ENCODE measurements around the gene FBXO21.
A peak's percentile ranks its signal among the peaks of the same experiment; 100 is the strongest.

Gene FBXO21

GRCh38 chr12:117162633-117163032 lies 27.6 kb downstream of the FBXO21 start:
- DNase-seq: no peak

GRCh38 chr12:117162167-117162539 lies 28.1 kb downstream of the FBXO21 start:
- DNase-seq: no peak

- no peak for DNase-seq
Measured at GRCh38 chr12:117161460-117162166, 28.7 kb downstream of the FBXO21 start.

GRCh38 chr12:117159674-117160073 lies 30.6 kb downstream of the FBXO21 start:
- DNase-seq: no peak

- DNase-seq: no peak
Measured at GRCh38 chr12:117158911-117159553, 31.2 kb downstream of the FBXO21 start.

GRCh38 chr12:117158096-117158495 lies 32.2 kb downstream of the FBXO21 start:
- DNase-seq: no peak

GRCh38 chr12:117155278-117156060 lies 34.8 kb downstream of the FBXO21 start:
- peak; percentile 62 for DNase-seq

GRCh38 chr12:117152793-117153775 lies 37.2 kb downstream of the FBXO21 start:
- no peak for DNase-seq

- DNase-seq: no peak
Measured at GRCh38 chr12:117151403-117152031, 38.8 kb downstream of the FBXO21 start.

- no peak for DNase-seq
Measured at GRCh38 chr12:117149431-117149830, 40.8 kb downstream of the FBXO21 start.

GRCh38 chr12:117148642-117149041 lies 41.6 kb downstream of the FBXO21 start:
- DNase-seq: peak; percentile 49

GRCh38 chr12:117147639-117148038 lies 42.6 kb downstream of the FBXO21 start:
- no peak for DNase-seq

- no peak for DNase-seq
Measured at GRCh38 chr12:117145597-117146154, 44.6 kb downstream of the FBXO21 start.

- DNase-seq: no peak
Measured at GRCh38 chr12:117144599-117144998, 45.7 kb downstream of the FBXO21 start.

GRCh38 chr12:117143008-117143532 lies 47.2 kb downstream of the FBXO21 start:
- DNase-seq: peak; percentile 52

- DNase-seq: no peak
Measured at GRCh38 chr12:117142094-117142493, 48.2 kb downstream of the FBXO21 start.

GRCh38 chr12:117141097-117141898 lies 49.0 kb downstream of the FBXO21 start:
- no peak for DNase-seq

GRCh38 chr12:117140397-117141096 lies 49.7 kb downstream of the FBXO21 start:
- DNase-seq: no peak

GRCh38 chr12:117139025-117139717 lies 51.1 kb downstream of the FBXO21 start:
- no peak for DNase-seq

Data from fibroblast of skin of right biceps (primary cell).